ENCODE measurements around the gene ZNF223.
A peak's percentile ranks its signal among the peaks of the same experiment; 100 is the strongest.

ZNF223 gene

DNA sequence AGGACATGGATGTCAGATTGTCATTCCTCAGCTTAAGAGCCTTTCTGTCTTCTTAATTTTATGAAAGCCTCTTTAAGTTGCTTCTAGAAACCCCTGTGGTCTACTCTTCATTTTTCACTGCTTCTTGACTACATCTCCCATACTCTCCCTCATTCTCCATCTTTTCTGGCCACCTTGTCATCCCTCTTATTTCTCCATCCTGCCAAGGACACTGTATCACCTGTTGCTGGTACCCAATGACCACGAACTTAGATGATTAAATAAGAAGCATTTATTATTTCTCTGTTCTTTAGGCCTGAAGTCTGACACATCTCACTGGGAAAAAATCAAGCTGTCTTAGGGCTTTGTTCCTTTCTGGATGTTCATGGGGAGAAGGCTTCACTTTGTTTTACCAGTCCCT is 9.2 kb downstream of the ZNF223 start:
- TF ChIP-seq, protein P1, sequence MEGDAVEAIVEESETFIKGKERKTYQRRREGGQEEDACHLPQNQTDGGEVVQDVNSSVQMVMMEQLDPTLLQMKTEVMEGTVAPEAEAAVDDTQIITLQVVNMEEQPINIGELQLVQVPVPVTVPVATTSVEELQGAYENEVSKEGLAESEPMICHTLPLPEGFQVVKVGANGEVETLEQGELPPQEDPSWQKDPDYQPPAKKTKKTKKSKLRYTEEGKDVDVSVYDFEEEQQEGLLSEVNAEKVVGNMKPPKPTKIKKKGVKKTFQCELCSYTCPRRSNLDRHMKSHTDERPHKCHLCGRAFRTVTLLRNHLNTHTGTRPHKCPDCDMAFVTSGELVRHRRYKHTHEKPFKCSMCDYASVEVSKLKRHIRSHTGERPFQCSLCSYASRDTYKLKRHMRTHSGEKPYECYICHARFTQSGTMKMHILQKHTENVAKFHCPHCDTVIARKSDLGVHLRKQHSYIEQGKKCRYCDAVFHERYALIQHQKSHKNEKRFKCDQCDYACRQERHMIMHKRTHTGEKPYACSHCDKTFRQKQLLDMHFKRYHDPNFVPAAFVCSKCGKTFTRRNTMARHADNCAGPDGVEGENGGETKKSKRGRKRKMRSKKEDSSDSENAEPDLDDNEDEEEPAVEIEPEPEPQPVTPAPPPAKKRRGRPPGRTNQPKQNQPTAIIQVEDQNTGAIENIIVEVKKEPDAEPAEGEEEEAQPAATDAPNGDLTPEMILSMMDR (IDR thresholded peaks at IDR 0.05; ENCODE audit: insufficient read depth, low read length, missing control alignments): no peak
- no peak overlapping the region for H3K4me3 ChIP-seq (ENCODE audit: low read depth, low read length)
- no peak for DNase-seq (ENCODE audit: low read depth, low spot score)
- ChIA-PET POLR2A (no interaction called here), CTCF (no interaction called here)

DNA sequence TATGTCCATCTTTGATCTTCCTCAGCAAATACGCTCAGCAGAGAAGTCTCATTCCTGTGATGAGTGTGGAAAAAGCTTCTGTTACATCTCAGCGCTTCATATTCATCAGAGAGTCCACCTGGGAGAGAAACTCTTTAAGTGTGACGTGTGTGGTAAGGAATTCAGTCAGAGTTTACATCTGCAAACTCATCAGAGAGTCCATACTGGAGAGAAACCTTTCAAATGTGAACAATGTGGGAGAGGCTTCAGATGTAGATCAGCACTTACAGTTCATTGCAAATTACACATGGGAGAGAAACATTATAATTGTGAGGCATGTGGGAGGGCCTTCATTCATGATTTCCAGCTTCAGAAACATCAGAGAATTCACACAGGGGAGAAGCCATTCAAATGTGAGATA is 14.5 kb downstream of the ZNF223 start:
- ChIA-PET POLR2A (no interaction called here), CTCF (interaction anchor here (1.4 kb wide), 1 partner anchor 9 kb away, joined by 3 read pairs; no protein-coding TSS in a partner anchor)
- TF ChIP-seq, protein P1 (IDR thresholded peaks at IDR 0.05; ENCODE audit: insufficient read depth, low read length, missing control alignments): no peak

DNA sequence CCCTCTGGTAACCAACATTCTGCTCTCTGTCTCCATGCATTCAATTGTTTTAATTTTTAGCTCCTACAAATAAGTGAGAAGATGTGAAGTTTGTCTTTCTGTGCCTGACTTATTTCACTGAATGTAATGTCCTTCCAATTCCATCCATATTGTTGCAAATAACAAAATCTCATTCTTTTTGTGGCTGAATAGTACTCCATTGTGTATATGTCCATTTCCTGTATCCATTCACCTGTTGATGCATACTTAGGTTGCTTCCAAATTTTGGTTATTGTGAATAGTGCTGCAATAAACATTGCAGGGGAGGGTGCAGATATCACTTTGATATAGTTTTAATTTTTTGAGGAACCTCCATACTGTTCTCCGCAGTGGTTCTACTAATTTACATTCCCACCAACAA is 17.6 kb downstream of the ZNF223 start:
- TF ChIP-seq, protein P1 (IDR thresholded peaks at IDR 0.05; ENCODE audit: insufficient read depth, low read length, missing control alignments): no peak
- CTCF ChIA-PET: no interaction called here
- no peak overlapping the region for H3K4me3 ChIP-seq (ENCODE audit: low read depth, low read length)
- DNase-seq (ENCODE audit: low read depth, low spot score): no peak
- POLR2A ChIA-PET: no interaction called here

More for the DNA sequence above, 14.5 kb downstream of the ZNF223 start:
- no peak overlapping the region for H3K4me3 ChIP-seq (ENCODE audit: low read depth, low read length)
- no peak for DNase-seq (ENCODE audit: low read depth, low spot score)

DNA sequence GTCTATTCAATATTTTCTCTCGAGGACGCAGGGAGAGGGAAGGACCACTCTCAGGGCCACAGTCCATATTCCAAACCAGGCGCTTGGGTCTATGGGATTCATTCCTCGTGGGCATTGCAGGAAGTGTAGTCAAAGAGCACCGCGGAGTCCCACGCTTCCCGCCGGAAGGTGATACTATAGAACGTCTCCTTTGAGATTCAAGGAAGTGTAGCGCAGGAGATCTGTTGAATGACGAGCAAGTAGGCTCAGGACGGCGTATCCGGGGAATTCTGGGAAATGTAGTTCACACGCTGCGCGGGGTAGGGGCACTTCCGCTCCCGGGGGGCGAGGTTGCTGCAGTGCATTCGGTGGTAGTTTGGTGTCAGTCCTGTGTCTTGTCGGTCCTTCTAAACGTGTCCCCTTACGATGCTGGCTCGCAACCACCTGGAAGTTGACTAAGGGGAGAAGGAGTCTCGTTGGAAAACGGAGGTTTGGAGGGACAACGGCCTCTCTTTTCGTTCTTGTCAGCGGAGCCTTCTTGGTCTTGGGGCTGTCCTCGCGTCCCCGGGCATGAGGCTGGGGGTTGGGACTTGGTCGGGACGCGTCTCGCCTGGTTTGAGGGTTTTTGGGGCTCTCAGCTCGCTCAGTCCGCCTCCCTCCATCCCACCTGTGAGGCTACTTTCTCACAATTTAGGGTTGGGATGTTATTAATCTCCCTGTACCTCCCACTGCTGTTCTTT is 20.1 kb downstream of the ZNF223 start, which contains the start of gene ZNF284:
ZNF284 (plus strand) TSS at position 336 of the 719 bp plus-strand sequence. CDS start 4,231 bp downstream, outside the sequence.
- H3K4me3 ChIP-seq (ENCODE audit: low read depth, low read length): peak within 1 kb of the TSS; percentile 84
- TF ChIP-seq, protein P1 (IDR thresholded peaks at IDR 0.05; ENCODE audit: insufficient read depth, low read length, missing control alignments): no peak
- CTCF ChIA-PET: interaction anchor here (1.1 to 1.2 kb wide), 2 partner anchors 11 to 120 kb away, joined by 3 read pairs; no protein-coding TSS in a partner anchor
- POLR2A ChIA-PET: no interaction called here
- DNase-seq (ENCODE audit: low read depth, low spot score): peak; percentile 45

DNA sequence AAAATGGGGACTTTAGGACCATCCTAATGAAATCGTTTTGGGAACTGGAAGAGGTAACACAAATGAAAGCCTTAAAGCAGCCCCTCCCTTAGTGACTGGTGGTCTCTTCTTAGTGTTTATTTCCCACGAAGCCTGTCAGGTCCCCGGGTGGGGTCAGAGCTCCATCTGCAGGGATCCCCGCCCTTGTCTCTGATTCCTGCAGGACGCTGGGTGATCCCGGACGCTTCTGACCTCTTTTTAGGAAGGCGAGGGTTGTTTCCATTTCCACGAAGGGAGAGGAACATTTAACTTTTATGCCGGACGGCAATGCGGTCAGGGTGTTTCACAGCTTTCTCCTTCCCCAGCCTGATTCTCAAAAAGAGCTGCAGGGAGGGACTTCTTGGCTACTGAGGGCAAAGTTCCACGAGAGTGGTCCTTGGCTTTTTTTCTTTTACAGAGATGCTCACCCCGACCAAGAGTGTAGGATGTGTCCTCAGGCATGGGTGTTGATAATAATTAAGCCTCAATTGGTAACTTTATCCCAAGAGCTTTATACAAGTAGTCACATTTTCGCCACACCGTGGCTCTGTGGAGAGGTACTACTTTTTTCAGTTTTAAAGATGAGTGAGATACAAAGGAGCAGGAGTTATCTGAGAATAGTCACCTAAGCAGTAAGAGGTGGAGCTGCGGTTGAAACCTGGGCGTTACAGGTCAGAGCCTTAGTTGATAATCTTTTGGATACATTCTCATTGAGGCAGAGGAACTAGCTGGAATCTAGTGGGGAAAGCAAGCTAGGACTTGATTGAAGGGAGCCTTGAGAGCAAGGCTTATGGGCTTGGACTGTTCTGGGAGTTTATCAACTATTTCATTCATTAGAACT is 20.9 kb downstream of the ZNF223 start:
- TF ChIP-seq, protein P1 (IDR thresholded peaks at IDR 0.05; ENCODE audit: insufficient read depth, low read length, missing control alignments): no peak
- POLR2A ChIA-PET: no interaction called here
- DNase-seq (ENCODE audit: low read depth, low spot score): no peak
- CTCF ChIA-PET: interaction anchor here (1.1 to 1.2 kb wide), 3 partner anchors 10 to 121 kb away, joined by 3 to 4 read pairs (median 3); no protein-coding TSS in a partner anchor
- H3K4me3 ChIP-seq (ENCODE audit: low read depth, low read length): peak overlapping the region; percentile 84

DNA sequence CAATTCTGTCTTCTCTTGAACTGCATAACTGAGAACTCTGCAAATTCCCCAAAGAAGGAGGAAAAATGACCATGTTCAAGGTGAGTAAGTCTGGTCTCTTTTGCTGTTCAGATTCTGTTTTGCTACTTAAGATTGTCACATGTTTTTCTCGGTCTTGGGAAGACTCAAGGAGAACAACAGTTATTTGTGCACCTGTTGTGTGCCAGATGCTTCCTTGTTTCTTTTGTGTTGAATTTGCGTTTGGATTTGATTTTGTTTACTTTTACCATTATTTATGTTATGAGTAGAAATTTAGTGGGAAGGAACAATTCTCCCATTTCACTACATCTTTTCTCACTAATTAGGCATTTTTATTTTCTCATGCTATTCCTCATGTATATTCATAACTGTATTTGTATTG is 24.5 kb downstream of the ZNF223 start:
- DNase-seq (ENCODE audit: low read depth, low spot score): no peak
- no peak overlapping the region for H3K4me3 ChIP-seq (ENCODE audit: low read depth, low read length)
- POLR2A ChIA-PET: no interaction called here
- CTCF ChIA-PET: no interaction called here
- TF ChIP-seq, protein P1 (IDR thresholded peaks at IDR 0.05; ENCODE audit: insufficient read depth, low read length, missing control alignments): no peak

All from AG04449 (cell line).